T-helper 1 cell (primary cell): ENCODE results near the gene SOX8.
"Not testable (repeated sequence)": the region's sequence is repeated elsewhere in the genome, so short reads cannot be mapped to it uniquely, and the experiment has no call there.

ENCODE experiments used
- DNase-seq, 5 donors: peaks; one replicate each; pipeline ENCODE4 v3.0.0-alpha.2; 2012 to 2020

SOX8 gene

DNA sequence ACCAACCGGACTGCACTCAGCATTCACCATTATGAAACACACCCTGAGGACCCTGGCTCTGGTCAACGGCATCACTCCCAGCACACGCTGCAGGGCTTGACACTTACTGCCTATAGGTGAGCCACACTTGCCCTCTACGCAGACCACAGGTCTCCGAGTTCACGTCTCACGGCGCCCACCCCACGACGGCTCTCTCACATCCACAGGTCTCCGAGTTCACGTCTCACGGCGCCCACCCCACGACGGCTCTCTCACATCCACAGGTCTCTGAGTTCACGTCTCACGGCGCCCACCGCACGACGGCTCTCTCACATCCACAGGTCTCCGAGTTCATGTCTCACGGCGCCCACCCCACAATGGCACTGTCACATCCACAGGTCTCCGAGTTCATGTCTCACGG is 25.8 kb upstream of the SOX8 start:
- not testable (repeated sequence) for DNase-seq

- DNase-seq, result no peak
These were observed 22.1 kb upstream of the SOX8 start for GRCh38 chr16:959232-960040.

- no peak for DNase-seq
These were observed 19.2 kb upstream of the SOX8 start for GRCh38 chr16:962366-962765.

DNA sequence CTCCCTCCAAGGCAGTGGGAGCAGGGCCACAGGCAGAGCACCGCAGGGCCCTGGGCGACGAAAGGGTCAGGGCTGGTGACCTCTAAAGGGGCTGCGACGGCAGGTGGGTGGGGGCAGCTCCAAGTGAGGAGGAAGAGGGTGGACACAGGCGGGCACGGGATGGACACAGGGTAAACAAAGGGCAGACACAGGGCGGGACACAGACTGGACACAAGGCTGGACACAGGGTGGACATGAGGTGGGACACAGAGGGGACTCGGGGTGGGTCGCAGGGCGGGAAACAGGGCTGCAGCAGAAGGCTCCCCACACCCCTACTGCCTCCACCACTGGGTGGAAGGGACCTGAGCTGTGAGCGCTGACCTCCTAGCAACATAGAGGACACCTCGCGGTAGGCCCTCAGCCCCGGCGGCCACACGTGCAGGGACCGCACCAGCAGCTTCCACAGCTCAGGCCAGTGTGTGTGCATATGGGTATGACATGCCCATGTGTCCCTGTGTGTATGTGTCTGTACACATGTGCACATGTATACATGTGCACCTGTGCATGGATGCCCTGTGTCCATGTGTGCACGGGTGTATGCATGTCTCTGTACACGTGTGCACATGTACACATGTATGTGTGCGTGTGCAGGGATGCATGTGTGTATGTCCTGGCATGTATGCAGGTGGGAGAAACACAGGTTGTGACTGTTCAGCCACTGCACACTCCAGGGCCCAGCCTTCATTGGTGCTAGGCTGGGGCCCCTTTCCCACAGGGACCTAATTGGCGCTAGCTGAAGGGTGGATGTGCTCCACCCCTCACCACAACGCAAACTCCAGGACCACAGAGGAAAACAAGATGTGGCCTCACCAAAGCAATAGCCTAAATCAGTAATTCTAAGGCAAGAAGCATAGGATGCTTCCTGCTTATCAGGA is 18.4 kb upstream of the SOX8 start:
- peak in 1 of 5 donors; percentile 27 for DNase-seq

- DNase-seq, result peak in 1 of 5 donors; percentile 33
These were observed 17.7 kb upstream of the SOX8 start for GRCh38 chr16:963913-964312.

GRCh38 chr16:964356-965035 is 17.1 kb upstream of the SOX8 start:
- peak; percentile 50 to 87 (median 73) for DNase-seq

GRCh38 chr16:965036-965395 is 16.6 kb upstream of the SOX8 start:
- DNase-seq, result no peak

DNA sequence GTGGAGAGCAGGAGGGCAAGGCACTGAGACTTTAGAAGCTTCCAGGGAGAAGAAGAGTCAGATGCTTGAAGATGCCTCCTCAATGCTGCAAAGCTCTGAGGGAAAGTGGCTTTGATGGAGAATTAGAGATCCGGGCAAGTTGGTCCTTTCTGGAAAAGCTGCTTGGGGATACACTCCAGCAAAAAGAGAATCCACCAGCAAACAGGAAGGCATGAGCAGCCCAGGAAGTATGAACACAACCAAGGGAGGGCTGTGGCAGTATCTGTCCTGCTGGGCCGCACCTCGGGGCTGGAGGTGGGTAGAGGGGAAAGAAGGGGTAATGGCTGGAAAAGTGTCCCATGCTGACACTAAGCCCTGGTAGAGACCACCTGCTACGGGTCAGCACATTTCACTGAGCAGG is 16.1 kb upstream of the SOX8 start:
- DNase-seq, result no peak

DNA sequence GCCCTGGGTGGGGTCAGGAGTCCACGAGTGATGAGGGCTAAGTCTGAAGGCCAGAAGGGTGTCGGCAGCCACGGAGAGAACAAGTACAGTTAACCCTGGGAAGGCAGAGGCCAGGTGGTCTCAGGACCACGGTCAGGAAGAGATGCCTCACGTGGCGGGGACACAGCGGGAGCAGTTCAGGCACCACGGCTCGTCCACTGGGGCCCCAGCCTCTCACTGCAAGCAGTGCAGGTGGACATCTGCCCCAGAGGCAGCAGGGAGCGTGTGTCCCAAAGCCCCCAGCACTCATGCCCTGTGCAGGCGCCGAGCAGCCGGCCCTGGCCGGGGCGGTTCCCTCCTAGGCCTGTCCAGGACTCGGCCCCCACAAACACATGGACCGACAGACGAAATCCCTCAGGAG is 15.5 kb upstream of the SOX8 start:
- no peak for DNase-seq

DNA sequence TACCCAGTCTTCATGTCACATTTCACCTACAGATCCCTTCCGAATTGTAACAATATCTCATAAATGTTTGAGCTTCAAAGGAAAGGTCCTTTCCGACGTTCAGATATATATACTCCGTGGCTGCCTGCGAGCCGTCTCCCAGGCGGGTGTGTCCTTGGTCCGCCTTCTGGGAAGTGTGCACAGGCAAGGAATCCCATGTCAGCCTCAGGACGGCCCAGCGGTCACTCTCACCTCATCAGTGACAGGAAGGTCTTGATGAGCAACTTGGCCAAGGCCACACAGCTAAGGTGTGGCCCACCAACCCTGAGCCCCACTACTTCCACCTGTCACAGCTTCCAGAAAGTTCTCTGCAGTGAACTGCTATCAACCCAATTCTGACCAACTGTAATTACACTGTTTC is 15.1 kb upstream of the SOX8 start:
- DNase-seq, result no peak

- DNase-seq, result no peak
These were observed 14.5 kb upstream of the SOX8 start for GRCh38 chr16:967077-967541.

- no peak for DNase-seq
These were observed 13.8 kb upstream of the SOX8 start for GRCh38 chr16:967546-968295.

DNA sequence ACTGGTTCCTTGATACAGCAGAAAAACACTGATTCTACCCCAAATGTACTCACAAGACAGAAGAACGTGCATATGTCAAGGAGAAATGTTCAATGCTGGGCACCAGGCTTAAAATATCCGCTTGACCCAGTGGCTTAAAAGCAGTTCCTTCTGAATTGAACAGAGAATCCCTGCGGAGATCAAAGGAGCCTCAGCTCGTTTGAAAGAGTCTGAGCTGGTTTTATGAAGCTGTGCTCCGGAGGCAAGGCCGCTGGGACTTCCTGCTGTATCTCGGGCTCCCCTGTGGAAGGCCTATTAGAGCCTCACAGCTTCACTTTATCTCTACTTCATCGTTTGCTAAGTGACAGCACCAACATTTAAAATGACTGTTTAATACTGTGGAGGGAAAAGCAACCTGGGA is 12.9 kb upstream of the SOX8 start:
- DNase-seq, result no peak

- no peak for DNase-seq
These were observed 11.8 kb upstream of the SOX8 start for GRCh38 chr16:969508-970385.

DNA sequence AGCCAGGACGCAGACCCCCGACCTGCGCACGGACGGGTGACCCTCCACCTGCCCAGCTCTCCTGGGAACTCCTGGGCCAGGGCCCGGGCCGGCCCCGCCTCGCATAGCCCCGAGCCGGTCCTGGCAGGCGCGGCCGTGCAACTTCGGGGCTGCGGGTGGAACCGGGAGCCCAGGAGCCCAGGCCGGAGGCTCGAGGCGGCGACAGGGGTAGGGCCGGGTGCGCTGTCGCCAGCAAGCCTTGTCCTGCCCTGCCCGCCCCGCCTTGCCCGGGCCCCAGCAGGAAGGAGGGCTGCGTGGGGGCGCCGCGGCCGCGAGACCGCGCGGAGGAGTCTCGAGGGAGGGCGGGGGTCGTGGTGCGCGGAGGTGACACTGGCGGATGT is 11.2 kb upstream of the SOX8 start:
- no peak for DNase-seq

DNA sequence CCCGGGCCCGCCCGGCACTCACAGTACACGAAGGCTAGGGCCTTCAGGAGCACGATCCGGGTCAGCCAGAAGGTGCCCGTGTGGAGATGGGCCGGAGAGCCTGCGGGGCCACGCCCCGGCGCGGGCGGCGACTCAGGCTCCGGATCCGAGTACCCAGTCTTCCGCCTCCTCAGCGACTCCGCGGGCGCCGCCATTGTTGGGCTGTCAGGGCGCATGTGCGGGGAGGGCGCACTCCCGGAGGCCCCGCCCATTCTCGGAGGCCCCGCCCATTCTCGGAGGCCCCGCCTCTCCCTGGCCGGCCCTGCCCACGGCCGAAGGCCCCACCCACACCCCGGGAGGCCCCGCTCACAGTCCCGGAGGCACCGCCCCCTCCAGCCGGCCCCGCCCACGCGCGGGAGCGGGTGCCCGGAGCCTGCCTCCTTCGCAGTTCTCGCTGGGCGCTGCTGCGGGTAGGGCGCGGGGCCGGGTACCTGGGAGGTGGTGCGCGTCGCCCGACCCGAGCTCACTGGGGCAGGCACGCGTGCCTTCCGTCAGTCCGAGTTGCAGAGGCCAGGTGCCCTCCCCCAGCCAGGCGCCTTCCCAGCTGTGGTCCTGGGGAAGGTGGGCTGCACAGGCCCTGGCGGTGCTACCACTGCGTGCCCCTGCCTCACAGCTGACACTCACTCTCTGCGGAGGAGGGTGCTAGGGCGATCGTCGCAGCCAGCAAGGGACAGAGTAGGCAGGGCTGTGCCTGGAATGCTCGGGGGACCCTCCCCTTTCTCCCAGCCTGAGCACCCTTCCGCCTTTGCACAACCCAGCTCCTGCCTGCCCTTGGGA is 10.6 kb upstream of the SOX8 start, which contains the start of gene LMF1:
Gene LMF1 (minus strand): TSS at position 219 of the 816 bp plus-strand sequence. CDS start 4 bp downstream, at position 215.
- DNase-seq, result peak; percentile 91 to 95 (median 93)

- no peak for DNase-seq
These were observed 10.0 kb upstream of the SOX8 start for GRCh38 chr16:971582-971905.

DNA sequence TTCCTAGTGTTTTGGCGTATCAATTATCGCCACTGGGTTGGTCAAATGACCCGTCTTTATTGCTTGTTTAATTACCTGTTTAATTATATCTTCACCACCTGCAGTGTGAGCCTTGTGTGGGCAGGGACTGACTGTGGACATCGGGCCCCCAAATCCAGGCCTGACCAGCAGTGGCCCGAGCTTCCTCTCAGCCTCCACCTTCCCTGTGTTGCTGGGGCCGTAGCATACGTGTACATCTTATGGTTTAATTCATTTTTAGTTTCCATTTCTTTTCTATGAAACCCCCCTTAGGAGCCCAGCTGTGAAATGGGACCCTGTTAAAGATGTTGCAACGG is 9.6 kb upstream of the SOX8 start:
- no peak for DNase-seq

GRCh38 chr16:972316-973002 is 9.1 kb upstream of the SOX8 start:
- DNase-seq, result no peak

DNA sequence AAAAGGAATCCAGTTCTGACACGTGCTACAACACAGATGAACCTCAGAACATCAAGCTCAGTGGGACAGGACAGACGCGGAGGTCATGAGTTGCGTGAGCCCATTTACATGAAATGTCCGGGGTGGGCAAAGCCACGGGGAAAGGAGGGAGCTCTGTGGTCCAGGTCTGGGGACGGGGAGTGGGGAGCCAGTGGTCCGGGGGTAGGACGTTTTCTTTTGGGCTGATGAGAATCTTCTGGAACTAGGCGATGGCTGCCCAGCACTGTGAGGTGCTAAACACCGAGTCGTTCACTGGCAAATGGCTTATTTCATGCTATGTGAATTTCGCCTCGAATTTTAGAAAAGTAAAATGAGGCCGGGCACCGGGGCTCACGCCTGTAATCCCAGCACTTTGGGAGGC is 8.2 kb upstream of the SOX8 start:
- DNase-seq, result no peak
